Measurements from ENCODE around the gene TCERG1. TPM values are rescaled to one million over a fixed set of nuclear protein-coding genes. Genes with fewer than 3 reads are reported as not detected.

Gene TCERG1
- total RNA-seq, 1 experiment from 2014 or later: 75.9 TPM

GRCh38 chr5:146474065-146474464 lies 26.9 kb downstream of the TCERG1 start:
- no peak for TF ChIP-seq CTCF (conservative IDR thresholded peaks at IDR 0.05)
- no peak for TF ChIP-seq EZH2 (IDR thresholded peaks at IDR 0.05; ENCODE audit: low read depth)
- CTCF ChIA-PET: no interaction called here
- DNase-seq: no peak

DNA sequence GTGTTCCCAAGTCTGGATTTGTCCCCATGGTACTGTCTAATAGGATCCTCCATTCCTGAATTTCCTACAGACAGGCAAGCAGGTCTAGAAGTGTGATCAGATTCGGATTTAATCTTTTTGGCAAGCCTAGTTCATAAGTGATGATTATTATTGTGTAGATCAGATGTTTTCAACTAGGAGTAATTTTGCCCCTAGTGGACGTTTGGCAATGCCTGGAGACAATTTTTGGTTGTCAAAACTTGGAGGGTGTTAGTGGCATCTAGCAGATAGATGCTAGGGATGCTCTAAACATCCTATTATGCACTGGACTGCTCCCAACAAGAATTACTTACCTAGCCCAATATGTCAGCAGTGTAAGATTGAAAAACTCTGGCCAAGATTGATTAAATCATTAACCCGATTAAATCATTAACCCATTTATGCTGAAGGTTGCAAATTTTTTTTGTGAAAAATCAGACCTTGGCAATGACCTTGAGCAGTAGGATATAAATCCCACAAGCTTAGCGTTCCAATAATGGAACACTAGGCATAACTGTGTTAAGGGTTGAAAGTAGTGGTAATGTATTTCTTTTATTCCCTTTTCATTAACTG lies 28.2 kb downstream of the TCERG1 start:
- CTCF ChIA-PET: interaction anchor here (0.6 kb wide), 1 partner anchor 250 kb away, joined by 9 read pairs; no protein-coding TSS in a partner anchor
- no peaks in the 10 kb centered on the region for H3K27me3 ChIP-seq (ENCODE audit: insufficient read depth, low read depth)
- no peaks in the 10 kb centered on the region for H3K9me3 ChIP-seq (ENCODE audit: insufficient read depth, low read depth)
- H3K27ac ChIP-seq: no peak overlapping the region
- no peak for DNase-seq
- POLR2A ChIA-PET (ENCODE audit: unreplicated experiment): no interaction called here
- no peak overlapping the region for H3K4me2 ChIP-seq
- peaks cover 19% of the 10 kb centered on the region for H4K20me1 ChIP-seq (ENCODE audit: insufficient read depth)
- TF ChIP-seq EZH2 (IDR thresholded peaks at IDR 0.05; ENCODE audit: low read depth): no peak
- TF ChIP-seq CTCF (conservative IDR thresholded peaks at IDR 0.05): peak; percentile 39; the same call in 1 of the 2 replicates
- peaks cover 3% of the 10 kb centered on the region; the same call in 1 of the 2 replicates for H3F3A ChIP-seq (ENCODE audit: insufficient read depth, low read depth)
- intact Hi-C loops (cut with micrococcal nuclease; ENCODE audit: unreplicated experiment): loop anchor here (5.0 kb wide), 1 partner anchor 37 kb away; no protein-coding TSS in a partner anchor
- H3K79me2 ChIP-seq (ENCODE audit: low read depth): no peaks in the 10 kb centered on the region
- H3K9me2 ChIP-seq (ENCODE audit: insufficient read depth): no peaks in the 10 kb centered on the region
- peaks cover 62% of the 10 kb centered on the region for H3K36me3 ChIP-seq (ENCODE audit: low read depth)
- no peaks in the 10 kb centered on the region for H3K4me1 ChIP-seq (replicated peaks; ENCODE audit: insufficient read depth)
- H3K4me3 ChIP-seq: no peak overlapping the region
- BruUV-seq (replicated peaks): TSS peak; percentile 9
- no peak overlapping the region for H2AFZ ChIP-seq

More at GRCh38 chr5:146474065-146474464, 26.9 kb downstream of the TCERG1 start:
- H3K4me1 ChIP-seq (replicated peaks; ENCODE audit: insufficient read depth): no peaks in the 10 kb centered on the region
- peaks cover 62% of the 10 kb centered on the region for H3K36me3 ChIP-seq (ENCODE audit: low read depth)
- POLR2A ChIA-PET (ENCODE audit: unreplicated experiment): no interaction called here
- no peaks in the 10 kb centered on the region for H3K9me2 ChIP-seq (ENCODE audit: insufficient read depth)
- peaks cover 3% of the 10 kb centered on the region; the same call in 1 of the 2 replicates for H3F3A ChIP-seq (ENCODE audit: insufficient read depth, low read depth)
- H3K27me3 ChIP-seq (ENCODE audit: insufficient read depth, low read depth): no peaks in the 10 kb centered on the region
- no peaks in the 10 kb centered on the region for H3K9me3 ChIP-seq (ENCODE audit: insufficient read depth, low read depth)
- BruUV-seq (replicated peaks): no TSS peak
- H3K4me3 ChIP-seq: no peak overlapping the region
- intact Hi-C loops (cut with micrococcal nuclease; ENCODE audit: unreplicated experiment): no loop called here
- H4K20me1 ChIP-seq (ENCODE audit: insufficient read depth): peaks cover 18% of the 10 kb centered on the region
- H3K4me2 ChIP-seq: no peak overlapping the region
- no peak overlapping the region for H3K27ac ChIP-seq
- H3K79me2 ChIP-seq (ENCODE audit: low read depth): no peaks in the 10 kb centered on the region
- H2AFZ ChIP-seq: no peak overlapping the region

DNA sequence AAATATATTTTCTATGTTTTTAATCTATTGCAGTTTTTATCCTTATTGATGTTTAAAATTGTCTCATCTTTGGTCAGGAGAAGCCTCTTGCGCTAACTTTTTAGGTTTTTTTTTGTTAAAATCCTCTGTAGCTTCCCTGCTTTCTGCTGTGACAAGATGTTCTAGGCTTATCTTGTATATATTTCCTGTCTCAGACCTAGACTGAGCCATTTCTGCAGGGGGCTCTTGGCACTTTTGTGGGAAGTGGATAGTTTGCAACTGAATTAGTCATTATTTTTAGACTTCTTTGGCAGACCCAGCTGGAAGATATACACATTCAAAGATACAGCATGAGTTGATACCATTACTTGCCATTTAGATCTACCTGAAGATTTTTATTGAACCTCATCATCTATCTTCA lies 28.8 kb downstream of the TCERG1 start:
- no peaks in the 10 kb centered on the region for H3K9me3 ChIP-seq (ENCODE audit: insufficient read depth, low read depth)
- peaks cover 58% of the 10 kb centered on the region for H3K36me3 ChIP-seq (ENCODE audit: low read depth)
- H3K4me1 ChIP-seq (replicated peaks; ENCODE audit: insufficient read depth): no peaks in the 10 kb centered on the region
- no peaks in the 10 kb centered on the region for H3K27me3 ChIP-seq (ENCODE audit: insufficient read depth, low read depth)
- no peak overlapping the region for H3K27ac ChIP-seq
- no TSS peak for BruUV-seq (replicated peaks)
- peaks cover 16% of the 10 kb centered on the region for H4K20me1 ChIP-seq (ENCODE audit: insufficient read depth)
- H3F3A ChIP-seq (ENCODE audit: insufficient read depth, low read depth): peaks cover 3% of the 10 kb centered on the region; the same call in 1 of the 2 replicates
- intact Hi-C loops (cut with micrococcal nuclease; ENCODE audit: unreplicated experiment): loop anchor here (5.0 kb wide), 1 partner anchor 36 kb away; no protein-coding TSS in a partner anchor
- no peak for DNase-seq
- ChIA-PET CTCF (no interaction called here), POLR2A (ENCODE audit: unreplicated experiment) (no interaction called here)
- H2AFZ ChIP-seq: no peak overlapping the region
- TF ChIP-seq CTCF (conservative IDR thresholded peaks at IDR 0.05) (no peak), EZH2 (IDR thresholded peaks at IDR 0.05; ENCODE audit: low read depth) (no peak)
- H3K79me2 ChIP-seq (ENCODE audit: low read depth): no peaks in the 10 kb centered on the region
- no peaks in the 10 kb centered on the region for H3K9me2 ChIP-seq (ENCODE audit: insufficient read depth)
- H3K4me3 ChIP-seq: no peak overlapping the region
- no peak overlapping the region for H3K4me2 ChIP-seq
